ENCODE results near the gene ACVR1.

ACVR1 gene

GRCh38 chr2:157853211-157853610 lies 22.9 kb downstream of the ACVR1 start:
- DNase-seq (ENCODE audit: low read depth) = no peak

GRCh38 chr2:157849591-157849990 lies 26.5 kb downstream of the ACVR1 start:
- no peak for DNase-seq (ENCODE audit: low read depth)

- no peak for DNase-seq (ENCODE audit: low read depth)
These were observed 27.9 kb downstream of the ACVR1 start for GRCh38 chr2:157848213-157848612.

GRCh38 chr2:157845081-157845480 lies 31.0 kb downstream of the ACVR1 start:
- DNase-seq (ENCODE audit: low read depth) = no peak

- DNase-seq (ENCODE audit: low read depth) = no peak
These were observed 32.2 kb downstream of the ACVR1 start for GRCh38 chr2:157843935-157844334.

- no peak for DNase-seq (ENCODE audit: low read depth)
These were observed 33.0 kb downstream of the ACVR1 start for GRCh38 chr2:157843081-157843480.

GRCh38 chr2:157842106-157842879 lies 33.8 kb downstream of the ACVR1 start:
- no peak for DNase-seq (ENCODE audit: low read depth)

GRCh38 chr2:157841485-157841884 lies 34.6 kb downstream of the ACVR1 start:
- DNase-seq (ENCODE audit: low read depth) = no peak

GRCh38 chr2:157840568-157841156 lies 35.5 kb downstream of the ACVR1 start:
- no peak for DNase-seq (ENCODE audit: low read depth)

- DNase-seq (ENCODE audit: low read depth) = no peak
These were observed 36.3 kb downstream of the ACVR1 start for GRCh38 chr2:157839822-157840221.

- no peak for DNase-seq (ENCODE audit: low read depth)
These were observed 36.8 kb downstream of the ACVR1 start for GRCh38 chr2:157839162-157839801.

- DNase-seq (ENCODE audit: low read depth) = no peak
These were observed 37.5 kb downstream of the ACVR1 start for GRCh38 chr2:157838442-157839161.

- DNase-seq (ENCODE audit: low read depth) = no peak
These were observed 38.2 kb downstream of the ACVR1 start for GRCh38 chr2:157837851-157838441.

- no peak for DNase-seq (ENCODE audit: low read depth)
These were observed 39.6 kb downstream of the ACVR1 start for GRCh38 chr2:157836531-157836930.

- DNase-seq (ENCODE audit: low read depth) = no peak
These were observed 40.7 kb downstream of the ACVR1 start for GRCh38 chr2:157835425-157835824.

- no peak for DNase-seq (ENCODE audit: low read depth)
These were observed 41.1 kb downstream of the ACVR1 start for GRCh38 chr2:157835006-157835405.

GRCh38 chr2:157833721-157834120 lies 42.4 kb downstream of the ACVR1 start:
- DNase-seq (ENCODE audit: low read depth) = no peak

GRCh38 chr2:157831573-157832315 lies 44.4 kb downstream of the ACVR1 start:
- DNase-seq (ENCODE audit: low read depth) = no peak

- no peak for DNase-seq (ENCODE audit: low read depth)
These were observed 45.2 kb downstream of the ACVR1 start for GRCh38 chr2:157830696-157831570.

GRCh38 chr2:157830266-157830665 lies 45.9 kb downstream of the ACVR1 start:
- DNase-seq (ENCODE audit: low read depth) = no peak

GRCh38 chr2:157827377-157827776 lies 48.8 kb downstream of the ACVR1 start:
- DNase-seq (ENCODE audit: low read depth) = no peak
